Ureter (tissue), 1 donor: ENCODE results near the gene BPIFB1. TPM values are rescaled to one million over a fixed set of nuclear protein-coding genes. Genes with fewer than 3 reads are reported as not detected.

Experiments used
- DNase-seq: peaks from one replicate; pipeline ENCODE4 v3.0.0-alpha.2; 2020; ENCODE audit warnings: low spot score
- total RNA-seq: library from RNA; stranded (reverse); gene quantifications from one replicate; pipeline ENCODE4 v1.2.4, GENCODE V29; 2023
- donor health status: DM: yes; HTN: yes; CAD: no.

Gene BPIFB1
- total RNA-seq, 1 donor from 2014 or later: 0.65 TPM

- DNase-seq: no peak
These were observed 40.2 kb downstream of the BPIFB1 start for GRCh38 chr20:33323236-33323635.

- DNase-seq: no peak
These were observed 42.3 kb downstream of the BPIFB1 start for GRCh38 chr20:33325350-33325749.

GRCh38 chr20:33328157-33329137 is 45.4 kb downstream of the BPIFB1 start:
- no peak for DNase-seq

DNA sequence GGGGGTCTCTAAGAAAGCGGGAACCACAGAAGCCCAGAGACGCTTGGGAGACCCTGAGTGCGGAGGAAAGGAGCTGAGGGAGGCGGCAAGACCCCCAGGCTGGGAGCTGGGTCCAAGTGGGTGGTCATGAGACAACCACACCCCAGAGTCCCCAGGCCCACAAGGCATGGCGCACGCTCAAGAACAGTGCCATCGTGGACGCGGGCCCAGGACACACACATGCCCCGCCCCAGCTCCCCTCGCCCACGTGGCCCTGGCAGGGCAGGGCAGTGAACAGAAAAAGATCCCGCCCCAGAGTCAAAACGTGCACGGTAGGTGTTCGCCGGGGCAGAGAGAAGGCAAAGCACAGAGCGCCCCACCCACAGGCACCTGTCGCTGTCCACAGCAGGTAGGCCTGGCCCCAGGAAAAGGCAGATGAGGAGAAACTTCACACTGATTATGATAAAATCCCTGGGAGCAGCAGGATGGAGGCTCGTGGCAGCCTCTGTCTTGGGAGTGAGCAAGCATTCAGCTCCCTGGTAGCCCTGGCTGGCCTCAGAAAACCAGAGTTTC is 50.0 kb downstream of the BPIFB1 start:
- DNase-seq: no peak

- no peak for DNase-seq
These were observed 50.6 kb downstream of the BPIFB1 start for GRCh38 chr20:33333616-33334015.

GRCh38 chr20:33334111-33334510 is 51.1 kb downstream of the BPIFB1 start:
- no peak for DNase-seq

GRCh38 chr20:33336375-33336774 is 53.4 kb downstream of the BPIFB1 start:
- DNase-seq: no peak

- DNase-seq: no peak
These were observed 54.1 kb downstream of the BPIFB1 start for GRCh38 chr20:33337119-33337518.

GRCh38 chr20:33337531-33338165 is 54.6 kb downstream of the BPIFB1 start:
- DNase-seq: no peak

- DNase-seq: no peak
These were observed 55.6 kb downstream of the BPIFB1 start for GRCh38 chr20:33338467-33339258.

GRCh38 chr20:33339515-33340058 is 56.6 kb downstream of the BPIFB1 start:
- DNase-seq: no peak

DNA sequence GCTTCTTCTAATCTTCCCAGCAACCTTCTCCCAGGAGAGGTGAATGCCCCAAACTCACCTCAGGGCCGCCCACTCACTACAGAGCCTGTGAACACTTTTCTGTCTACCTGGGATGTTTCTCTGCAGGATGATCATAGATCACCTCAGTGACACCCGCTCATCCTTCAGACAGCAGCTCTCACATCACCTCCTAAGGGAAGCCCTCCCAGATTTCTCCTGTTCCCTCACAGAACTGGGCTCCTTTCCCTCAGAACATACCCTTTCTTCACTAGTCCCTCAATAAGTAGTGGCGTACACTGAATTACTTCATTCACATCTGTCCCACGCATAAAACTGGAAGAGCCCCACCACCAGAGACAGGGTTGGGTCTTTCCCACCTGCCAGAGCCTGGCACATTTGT is 60.5 kb downstream of the BPIFB1 start:
- DNase-seq: no peak

- DNase-seq: no peak
These were observed 62.3 kb downstream of the BPIFB1 start for GRCh38 chr20:33345342-33345741.

DNA sequence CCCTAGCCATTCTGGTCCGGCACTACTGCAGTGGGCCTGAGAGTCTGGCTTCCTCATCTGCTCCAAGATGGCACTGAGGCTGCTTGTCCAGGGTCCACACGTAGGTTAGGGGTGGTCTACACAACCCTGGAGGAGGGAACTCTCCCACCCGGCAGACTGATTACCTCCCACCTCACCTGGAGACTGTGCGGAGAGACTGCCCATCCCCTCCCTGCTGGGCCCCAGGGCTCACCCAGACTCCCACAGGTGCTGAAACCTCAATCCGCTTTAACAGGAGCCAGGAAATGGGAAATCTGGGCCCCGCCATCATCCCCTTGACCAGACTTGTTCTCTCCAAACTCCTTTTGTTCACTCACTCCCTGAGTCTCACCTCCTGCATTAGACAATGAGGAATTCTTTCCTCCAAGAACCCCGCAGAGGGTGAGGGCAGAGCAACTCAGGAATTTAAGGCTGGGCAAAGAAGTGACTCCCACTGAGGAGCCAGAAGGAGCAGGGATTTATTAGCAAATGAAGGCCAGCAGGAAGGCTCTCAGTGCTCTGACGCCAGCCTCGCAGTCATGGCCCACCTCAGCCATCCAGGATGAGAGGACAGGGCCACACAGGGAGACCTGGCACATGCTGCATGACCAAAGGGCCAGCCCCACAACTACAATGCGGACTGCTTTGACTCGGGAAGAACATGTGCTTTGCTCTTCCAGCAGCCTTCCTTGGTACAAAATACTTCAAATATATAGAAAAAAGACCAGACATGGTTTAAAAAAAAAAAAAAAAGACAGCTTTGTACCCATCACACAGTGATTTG is 65.3 kb downstream of the BPIFB1 start:
- DNase-seq: no peak

DNA sequence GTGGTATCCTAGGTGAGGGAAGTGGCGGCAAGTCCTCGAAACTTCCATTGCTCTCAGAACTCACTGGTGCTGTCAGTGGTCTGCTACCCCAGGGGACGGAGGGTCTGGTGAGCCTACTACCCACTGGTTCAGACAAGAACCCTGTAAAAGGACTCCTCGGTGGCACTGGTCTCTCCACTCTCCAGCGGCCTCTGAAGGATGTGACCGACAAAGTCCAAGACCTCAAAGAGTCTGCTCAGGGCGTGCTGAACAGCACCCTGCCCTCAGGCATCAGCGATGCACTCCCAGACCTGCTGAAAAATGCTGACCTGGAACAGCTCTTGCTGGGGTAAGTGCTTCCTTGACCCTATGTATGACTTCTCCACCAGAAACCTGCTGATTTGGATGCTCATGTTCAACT is 66.5 kb downstream of the BPIFB1 start:
- no peak for DNase-seq

- no peak for DNase-seq
These were observed 68.7 kb downstream of the BPIFB1 start for GRCh38 chr20:33351696-33352095.

DNA sequence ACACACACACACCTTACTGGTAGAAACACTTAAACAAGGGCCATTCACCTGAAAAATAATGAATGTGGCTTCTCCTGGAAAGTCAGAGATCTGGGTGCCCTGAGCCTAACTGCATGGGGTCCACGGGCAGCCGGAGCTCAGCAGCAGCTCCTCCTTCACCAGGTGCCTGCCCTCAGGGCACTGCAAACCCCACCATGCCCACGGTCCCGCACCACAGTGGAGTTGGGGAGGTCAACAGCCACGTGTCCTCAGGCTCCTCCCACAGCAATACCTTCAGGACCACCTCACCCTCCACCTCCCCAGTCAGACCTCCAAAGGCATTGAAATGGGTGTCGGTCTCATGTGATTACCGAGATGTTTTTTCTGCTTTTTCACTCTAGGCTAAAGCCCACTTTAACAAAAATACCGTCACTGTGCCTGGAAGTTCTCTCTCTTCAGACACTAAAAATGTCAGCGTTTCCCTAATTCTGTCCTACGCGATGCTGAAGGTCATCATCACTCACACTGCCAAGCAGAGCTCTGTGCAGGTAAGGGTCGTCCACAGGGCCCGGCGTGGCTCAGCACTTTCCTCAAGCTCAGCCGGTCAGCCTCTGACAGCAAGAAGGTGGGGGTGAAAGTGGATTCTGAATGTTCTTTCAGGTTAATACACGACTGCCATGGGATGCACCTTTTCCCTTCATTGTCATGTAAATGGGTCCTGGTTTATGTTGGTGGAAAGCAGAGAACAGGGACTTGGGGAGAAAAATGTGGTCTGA is 69.4 kb downstream of the BPIFB1 start:
- DNase-seq: no peak

DNA sequence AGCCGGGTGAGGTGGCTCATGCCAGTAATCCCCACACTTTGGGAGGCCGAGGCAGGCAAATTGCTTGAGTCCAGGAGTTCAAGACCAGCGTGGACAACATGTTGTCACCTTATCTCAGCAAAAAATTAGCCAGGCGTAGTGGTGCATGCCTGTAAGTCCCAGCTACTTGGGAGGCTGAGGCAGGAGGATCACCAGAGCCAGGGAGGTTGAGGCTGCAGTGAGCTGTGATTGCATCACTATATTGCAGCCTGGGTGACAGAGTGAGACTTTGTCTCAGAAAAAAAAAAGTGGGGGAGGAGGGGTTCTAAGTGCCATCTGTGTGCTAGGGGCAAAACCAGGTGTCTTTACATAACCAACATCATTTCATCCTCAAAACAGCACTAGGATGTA is 70.0 kb downstream of the BPIFB1 start:
- DNase-seq: no peak
